ENCODE data around the gene UPK3A.

UPK3A gene

GRCh38 chr22:45303181-45303580 lies 18.4 kb downstream of the UPK3A start:
- Mint-ChIP-seq H3K9me3 (no peaks in the 10 kb centered on the region), H3K27ac (no peak overlapping the region), H3K4me3 (no peak overlapping the region), H3K4me1 (peaks cover 5 to 15% of the 10 kb centered on the region in 2 donors), H3K27me3 (no peaks in the 10 kb centered on the region), H3K36me3 (no peaks in the 10 kb centered on the region)
- ATAC-seq (replicated peaks): no peak
- DNase-seq: no peak

- no peak overlapping the region for H3K4me3 Mint-ChIP-seq
- no peaks in the 10 kb centered on the region for H3K27me3 Mint-ChIP-seq
- no peak for DNase-seq
- H3K9me3 Mint-ChIP-seq: no peaks in the 10 kb centered on the region
- H3K36me3 Mint-ChIP-seq: no peaks in the 10 kb centered on the region
- peaks cover 12 to 17% of the 10 kb centered on the region in 2 donors for H3K4me1 Mint-ChIP-seq
- no peak overlapping the region for H3K27ac Mint-ChIP-seq
- ATAC-seq (replicated peaks): no peak
These were observed 20.2 kb downstream of the UPK3A start for GRCh38 chr22:45304971-45305370.

GRCh38 chr22:45305456-45306075 lies 20.8 kb downstream of the UPK3A start:
- ATAC-seq (replicated peaks): no peak
- Mint-ChIP-seq H3K36me3 (no peaks in the 10 kb centered on the region), H3K27ac (no peak overlapping the region)

GRCh38 chr22:45306139-45306538 lies 21.4 kb downstream of the UPK3A start:
- H3K4me3 Mint-ChIP-seq: no peak overlapping the region
- DNase-seq (no peak), ATAC-seq (replicated peaks) (no peak)
- H3K27ac Mint-ChIP-seq: no peak overlapping the region
- no peaks in the 10 kb centered on the region for H3K27me3 Mint-ChIP-seq
- peaks cover 20 to 26% of the 10 kb centered on the region in 2 donors for H3K4me1 Mint-ChIP-seq
- peaks cover 3% of the 10 kb centered on the region in 2 donors for H3K36me3 Mint-ChIP-seq
- no peaks in the 10 kb centered on the region for H3K9me3 Mint-ChIP-seq

More at GRCh38 chr22:45305456-45306075, 20.8 kb downstream of the UPK3A start:
- Mint-ChIP-seq H3K9me3 (no peaks in the 10 kb centered on the region), H3K4me3 (no peak overlapping the region), H3K4me1 (peaks cover 14 to 20% of the 10 kb centered on the region in 2 donors), H3K27me3 (no peaks in the 10 kb centered on the region)
- no peak for DNase-seq

GRCh38 chr22:45308391-45308956 lies 23.7 kb downstream of the UPK3A start:
- DNase-seq (no peak), ATAC-seq (replicated peaks) (no peak)
- Mint-ChIP-seq H3K4me3 (peak overlapping the region; percentile 95 to 97), H3K27me3 (no peaks in the 10 kb centered on the region), H3K4me1 (peaks cover 27 to 39% of the 10 kb centered on the region in 2 donors), H3K9me3 (no peaks in the 10 kb centered on the region), H3K27ac (peak overlapping the region; percentile 95), H3K36me3 (peaks cover 9 to 18% of the 10 kb centered on the region in 2 donors)

GRCh38 chr22:45308957-45309421 lies 24.2 kb downstream of the UPK3A start:
- no peak for DNase-seq
- peak overlapping the region; percentile 95 for H3K27ac Mint-ChIP-seq
- H3K4me3 Mint-ChIP-seq: peak overlapping the region; percentile 95 to 97
- peaks cover 9 to 18% of the 10 kb centered on the region in 2 donors for H3K36me3 Mint-ChIP-seq
- no peaks in the 10 kb centered on the region for H3K27me3 Mint-ChIP-seq
- ATAC-seq (replicated peaks): peak in 1 of 2 donors; percentile 10
- H3K4me1 Mint-ChIP-seq: peaks cover 28 to 45% of the 10 kb centered on the region in 2 donors
- no peaks in the 10 kb centered on the region for H3K9me3 Mint-ChIP-seq

- peak; percentile 86 to 87 for ATAC-seq (replicated peaks)
These were observed 24.9 kb downstream of the UPK3A start, which contains the start of gene FAM118A for GRCh38 chr22:45309422-45310227. FAM118A (plus strand) TSS chr22:45309934; CDS start chr22:45322380, 12,446 bp downstream.

GRCh38 chr22:45310331-45310976 lies 25.7 kb downstream of the UPK3A start:
- DNase-seq (no peak), ATAC-seq (replicated peaks) (no peak)
- no peaks in the 10 kb centered on the region for H3K27me3 Mint-ChIP-seq
- H3K27ac Mint-ChIP-seq: peak overlapping the region; percentile 94
- H3K36me3 Mint-ChIP-seq: peaks cover 11 to 18% of the 10 kb centered on the region in 2 donors
- H3K9me3 Mint-ChIP-seq: no peaks in the 10 kb centered on the region
- peaks cover 41 to 59% of the 10 kb centered on the region in 2 donors for H3K4me1 Mint-ChIP-seq
- H3K4me3 Mint-ChIP-seq: peak overlapping the region; percentile 95 to 97

More at GRCh38 chr22:45309422-45310227, 24.9 kb downstream of the UPK3A start, which contains the start of gene FAM118A:
- H3K4me3 Mint-ChIP-seq: peak within 1 kb of the TSS; percentile 95 to 97
- no peaks in the 10 kb centered on the region for H3K27me3 Mint-ChIP-seq
- peak; percentile 98 for DNase-seq
- H3K4me1 Mint-ChIP-seq: peaks cover 34 to 51% of the 10 kb centered on the region in 2 donors
- H3K36me3 Mint-ChIP-seq: peaks cover 11 to 18% of the 10 kb centered on the region in 2 donors
- peak within 1 kb of the TSS; percentile 95 for H3K27ac Mint-ChIP-seq
- no peaks in the 10 kb centered on the region for H3K9me3 Mint-ChIP-seq

- peaks cover 41 to 65% of the 10 kb centered on the region in 2 donors for H3K4me1 Mint-ChIP-seq
- peak overlapping the region; percentile 95 to 97 for H3K4me3 Mint-ChIP-seq
- ATAC-seq (replicated peaks) (no peak), DNase-seq (no peak)
- no peaks in the 10 kb centered on the region for H3K9me3 Mint-ChIP-seq
- peak overlapping the region; percentile 94 for H3K27ac Mint-ChIP-seq
- peaks cover 11 to 18% of the 10 kb centered on the region in 2 donors for H3K36me3 Mint-ChIP-seq
- H3K27me3 Mint-ChIP-seq: no peaks in the 10 kb centered on the region
These were observed 26.3 kb downstream of the UPK3A start for GRCh38 chr22:45310977-45311531.

- no peaks in the 10 kb centered on the region for H3K27me3 Mint-ChIP-seq
- no peak overlapping the region for H3K27ac Mint-ChIP-seq
- no peak overlapping the region for H3K4me3 Mint-ChIP-seq
- peaks cover 11 to 18% of the 10 kb centered on the region in 2 donors for H3K36me3 Mint-ChIP-seq
- DNase-seq (no peak), ATAC-seq (replicated peaks) (no peak)
- H3K9me3 Mint-ChIP-seq: no peaks in the 10 kb centered on the region
- peaks cover 41 to 78% of the 10 kb centered on the region in 2 donors for H3K4me1 Mint-ChIP-seq
These were observed 27.7 kb downstream of the UPK3A start for GRCh38 chr22:45312415-45312814.

GRCh38 chr22:45312856-45313255 lies 28.1 kb downstream of the UPK3A start:
- H3K4me3 Mint-ChIP-seq: no peak overlapping the region
- H3K4me1 Mint-ChIP-seq: peaks cover 46 to 82% of the 10 kb centered on the region in 2 donors
- no peaks in the 10 kb centered on the region for H3K9me3 Mint-ChIP-seq
- H3K27me3 Mint-ChIP-seq: no peaks in the 10 kb centered on the region
- no peak overlapping the region for H3K27ac Mint-ChIP-seq
- ATAC-seq (replicated peaks) (no peak), DNase-seq (no peak)
- H3K36me3 Mint-ChIP-seq: peaks cover 14 to 18% of the 10 kb centered on the region in 2 donors

GRCh38 chr22:45314054-45314721 lies 29.4 kb downstream of the UPK3A start:
- no peak for DNase-seq

GRCh38 chr22:45314786-45315185 lies 30.0 kb downstream of the UPK3A start:
- Mint-ChIP-seq H3K4me3 (peak overlapping the region; percentile 44 to 69), H3K36me3 (peaks cover 14 to 18% of the 10 kb centered on the region in 2 donors), H3K9me3 (no peaks in the 10 kb centered on the region), H3K27ac (no peak overlapping the region), H3K4me1 (peaks cover 48 to 92% of the 10 kb centered on the region in 2 donors), H3K27me3 (no peaks in the 10 kb centered on the region)
- DNase-seq (no peak), ATAC-seq (replicated peaks) (no peak)

More at GRCh38 chr22:45314054-45314721, 29.4 kb downstream of the UPK3A start:
- peaks cover 14 to 18% of the 10 kb centered on the region in 2 donors for H3K36me3 Mint-ChIP-seq
- peak overlapping the region; percentile 44 to 69 for H3K4me3 Mint-ChIP-seq
- H3K27ac Mint-ChIP-seq: peak overlapping the region; percentile 9
- H3K4me1 Mint-ChIP-seq: peaks cover 49 to 87% of the 10 kb centered on the region in 2 donors
- H3K27me3 Mint-ChIP-seq: no peaks in the 10 kb centered on the region
- ATAC-seq (replicated peaks): no peak
- H3K9me3 Mint-ChIP-seq: no peaks in the 10 kb centered on the region
